Activated naive CD4-positive, alpha-beta T cell (primary cell): ENCODE measurements around the gene ACAN.
"Not testable (repeated sequence)": the region's sequence is repeated elsewhere in the genome, so short reads cannot be mapped to it uniquely, and the experiment has no call there.

Experiments used
- DNase-seq, 4 experiments: peaks; one replicate each; lab custom pipeline; 2025; lab: John Stamatoyannopoulos, UW

The ACAN gene

DNA sequence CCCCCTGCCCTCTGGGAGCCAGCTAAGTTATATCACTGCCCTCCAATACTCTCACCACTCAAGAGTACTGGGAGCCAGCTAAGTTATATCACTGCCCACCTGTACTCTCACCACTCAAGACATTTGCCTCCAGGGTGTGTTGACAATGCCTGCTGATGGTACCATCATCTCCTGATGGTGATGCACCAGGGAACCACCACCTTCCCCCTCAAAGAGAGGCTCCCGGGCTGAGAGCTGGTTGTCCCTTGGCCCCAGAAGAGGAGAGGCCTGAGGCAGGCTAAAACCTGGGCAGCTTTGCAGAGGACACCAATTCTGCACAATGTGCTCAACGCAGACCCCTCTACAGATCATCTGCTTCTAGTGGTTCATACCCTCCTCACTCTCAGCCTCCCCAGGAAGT is 99.6 kb downstream of the ACAN start:
- DNase-seq: no peak

DNA sequence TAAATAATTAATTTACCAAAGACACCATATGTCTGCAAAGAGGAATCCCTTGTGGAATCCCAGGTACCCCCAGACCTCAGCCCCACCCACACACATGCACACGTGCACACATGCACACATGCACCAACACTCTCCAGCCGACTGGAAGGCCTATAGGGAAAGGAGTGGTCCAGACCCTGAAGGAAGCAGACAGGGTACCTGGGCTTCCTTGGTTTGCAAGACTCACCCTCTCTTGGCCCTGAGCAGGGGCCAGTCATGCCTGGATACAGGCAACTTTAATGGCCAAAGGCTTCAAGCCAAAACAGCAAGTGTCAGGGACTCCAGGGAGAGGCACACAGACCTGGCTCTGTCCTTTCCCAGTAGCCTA is 101.0 kb downstream of the ACAN start:
- no peak for DNase-seq

DNA sequence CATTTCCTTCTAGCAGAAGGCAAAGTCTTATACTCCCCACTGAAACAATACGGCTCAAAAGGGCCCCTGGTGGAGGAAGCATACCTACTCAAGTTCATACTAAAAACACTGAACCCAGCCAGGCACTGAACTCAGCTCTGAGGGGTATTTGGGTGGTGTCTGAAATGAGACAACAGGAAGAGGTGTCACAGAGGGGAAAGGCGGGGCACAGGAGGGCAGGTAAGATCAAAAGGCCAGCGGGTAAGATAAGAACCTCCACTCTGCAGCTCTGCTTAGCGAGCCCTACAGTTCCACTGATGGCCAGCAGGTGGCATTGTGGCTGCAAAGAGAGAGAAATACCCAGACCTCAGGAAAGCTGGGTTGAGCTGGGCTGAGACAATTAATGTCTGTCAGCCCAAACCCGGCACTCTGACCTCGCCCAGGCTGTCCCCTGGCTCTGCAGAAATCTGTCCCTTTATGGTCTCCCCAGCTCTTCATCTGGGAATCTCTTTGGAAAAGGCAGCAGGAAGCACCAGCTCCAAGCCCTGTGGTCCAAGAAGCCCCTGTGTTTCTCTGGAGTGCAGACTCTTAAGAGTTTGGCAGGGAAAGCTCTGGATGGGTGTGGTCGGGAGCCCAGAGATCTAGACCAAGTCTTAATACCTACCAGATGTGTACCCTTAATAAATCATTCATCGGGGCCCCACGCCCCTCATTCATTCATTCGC is 101.5 kb downstream of the ACAN start:
- peak; percentile 71 to 92 (median 88) for DNase-seq

GRCh38 chr15:88905576-88905975 is 102.3 kb downstream of the ACAN start:
- no peak for DNase-seq

GRCh38 chr15:88906130-88906529 is 102.9 kb downstream of the ACAN start:
- no peak for DNase-seq

- no peak for DNase-seq
Observed at GRCh38 chr15:88906551-88906950, 103.3 kb downstream of the ACAN start.

- no peak for DNase-seq
Observed at GRCh38 chr15:88907111-88907510, 103.9 kb downstream of the ACAN start.

DNA sequence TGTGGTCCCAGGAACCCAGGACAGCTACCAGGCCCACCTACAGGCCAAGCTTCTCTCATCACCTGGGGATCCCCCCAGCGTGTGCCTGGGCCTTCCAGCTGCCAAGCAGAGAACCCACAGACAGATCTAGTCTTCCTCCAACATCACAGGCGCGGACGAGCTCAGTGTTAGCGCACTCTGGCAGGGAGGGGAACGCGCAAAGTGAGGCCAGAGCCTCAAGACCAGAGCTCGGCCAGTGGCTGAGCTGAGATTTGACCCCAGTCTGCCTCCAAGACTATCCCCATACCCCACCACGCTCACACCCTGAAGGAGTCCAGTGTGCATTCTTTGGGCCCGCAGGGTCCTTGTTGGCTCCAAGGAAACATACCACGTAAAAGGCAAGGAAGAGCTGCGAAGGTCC is 104.9 kb downstream of the ACAN start:
- DNase-seq: no peak

- no peak for DNase-seq
Observed at GRCh38 chr15:88908697-88909621, 105.7 kb downstream of the ACAN start.

GRCh38 chr15:88909956-88910831 is 107.0 kb downstream of the ACAN start:
- no peak for DNase-seq

DNA sequence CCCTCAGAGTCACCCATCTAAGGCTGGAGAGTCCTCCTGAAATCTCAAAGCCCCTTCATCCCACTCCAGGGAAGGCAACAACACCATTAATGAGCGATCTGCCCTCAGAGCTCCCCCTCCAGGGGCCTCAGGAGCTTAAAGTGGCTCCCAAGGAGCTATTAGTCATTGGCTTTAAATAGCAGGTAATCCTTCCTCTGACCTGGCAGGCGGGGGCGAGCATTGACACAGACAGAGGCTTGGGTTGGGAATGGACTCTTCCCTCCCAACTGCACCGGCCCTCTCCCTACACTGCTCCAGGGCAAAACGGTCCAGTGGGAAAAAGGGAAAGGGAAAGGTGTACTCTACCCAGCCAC is 108.5 kb downstream of the ACAN start:
- DNase-seq: no peak

DNA sequence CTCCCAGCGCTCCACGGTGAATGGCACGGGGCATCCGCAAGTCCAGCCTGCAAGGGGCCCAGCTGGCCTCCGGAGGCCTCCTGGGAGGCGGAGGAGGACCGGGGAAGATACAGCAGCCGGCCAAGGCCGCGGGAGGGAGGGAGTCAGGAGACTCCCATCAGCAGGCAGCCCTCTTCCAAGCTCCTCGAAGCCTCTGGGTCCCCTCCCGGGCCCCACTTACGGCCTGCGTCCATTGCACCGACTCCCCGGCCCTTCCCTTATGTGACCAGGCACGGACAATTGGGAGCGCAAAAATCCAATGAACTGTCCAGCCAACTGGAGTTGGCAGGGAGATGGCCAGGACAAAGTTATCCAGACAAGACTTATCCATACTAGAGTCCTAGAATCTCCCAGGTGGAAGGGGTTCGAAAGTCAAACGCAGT is 109.3 kb downstream of the ACAN start:
- no peak for DNase-seq

DNA sequence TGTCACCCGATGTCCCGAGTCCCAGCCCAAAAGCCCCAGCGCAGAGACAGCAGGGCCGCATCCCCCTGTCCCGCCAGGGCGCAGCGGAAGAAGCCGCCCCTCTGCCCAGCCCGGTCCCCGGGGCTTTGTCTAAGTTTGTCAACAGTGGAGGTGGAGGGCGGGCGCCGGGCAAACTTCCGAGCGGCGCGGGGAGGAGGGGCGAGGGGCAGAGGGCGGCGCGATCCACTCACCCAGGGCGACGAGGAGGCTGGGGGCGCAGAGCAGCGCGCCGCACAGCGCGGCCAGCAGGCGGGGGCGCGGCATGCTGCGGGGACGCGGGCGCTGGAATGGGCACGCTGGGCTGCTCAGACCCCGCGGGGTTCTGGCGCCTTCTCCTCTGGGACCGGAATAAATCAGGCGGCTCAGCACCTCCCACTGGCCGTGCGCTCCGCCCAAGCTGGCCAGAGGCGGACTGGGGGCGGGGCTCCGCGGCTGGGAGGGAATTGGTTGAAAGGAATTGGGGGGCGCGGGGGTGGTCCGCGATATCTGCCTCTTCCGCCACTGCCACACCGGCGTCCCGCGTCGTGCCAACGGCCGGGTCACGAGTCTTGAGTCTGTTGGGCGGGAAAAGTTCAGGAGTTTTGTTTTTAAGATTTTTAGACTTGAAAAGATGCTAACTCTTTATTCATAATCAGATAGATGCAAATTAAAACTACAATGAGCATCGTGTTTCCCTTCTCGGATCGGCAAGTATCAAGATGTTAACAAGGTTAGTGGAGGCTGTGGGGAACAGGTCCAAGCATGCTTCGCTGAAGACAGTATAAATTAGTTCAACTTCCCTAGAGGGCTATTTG is 110.0 kb downstream of the ACAN start, which contains the start of gene MFGE8:
Gene MFGE8, minus strand, starts transcription at position 363 of the 833 bp plus-strand sequence. Its CDS starts 60 bp downstream, at position 303.
- DNase-seq: peak; percentile 24 to 72 (median 38)

DNA sequence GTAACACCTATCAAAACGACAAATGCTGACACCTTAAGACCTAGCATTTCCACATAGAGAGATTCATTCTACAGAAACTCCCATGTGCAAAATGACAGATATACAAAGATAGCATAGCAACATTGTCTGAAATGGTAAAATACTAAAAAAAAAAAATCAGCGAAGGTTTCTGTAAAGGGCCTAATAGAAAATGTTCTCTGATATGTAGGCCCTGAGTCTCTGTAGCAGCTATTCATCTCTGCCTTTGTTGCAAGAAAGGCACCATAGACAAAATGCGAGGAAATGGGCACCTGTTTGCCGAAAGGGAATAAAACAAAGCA is 110.6 kb downstream of the ACAN start:
- no peak for DNase-seq

DNA sequence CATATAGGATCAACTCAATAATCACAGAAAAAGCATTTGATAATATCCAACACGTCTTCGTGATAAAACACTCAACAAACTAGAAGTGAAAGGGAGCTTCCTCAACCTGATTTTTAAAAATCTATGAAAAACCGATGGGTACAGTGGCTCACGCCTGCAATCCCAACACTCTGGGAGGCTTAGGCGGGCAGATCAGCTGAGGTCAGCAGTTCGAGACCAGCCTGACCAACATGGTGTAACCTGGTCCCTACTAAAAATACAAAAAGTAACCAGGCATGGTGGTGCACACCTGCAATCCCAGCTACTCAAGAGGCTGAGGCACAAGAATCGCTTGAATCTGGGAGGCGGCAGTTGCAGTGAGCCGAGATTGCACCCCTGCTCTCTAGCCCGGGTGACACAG is 112.1 kb downstream of the ACAN start:
- DNase-seq: no peak

DNA sequence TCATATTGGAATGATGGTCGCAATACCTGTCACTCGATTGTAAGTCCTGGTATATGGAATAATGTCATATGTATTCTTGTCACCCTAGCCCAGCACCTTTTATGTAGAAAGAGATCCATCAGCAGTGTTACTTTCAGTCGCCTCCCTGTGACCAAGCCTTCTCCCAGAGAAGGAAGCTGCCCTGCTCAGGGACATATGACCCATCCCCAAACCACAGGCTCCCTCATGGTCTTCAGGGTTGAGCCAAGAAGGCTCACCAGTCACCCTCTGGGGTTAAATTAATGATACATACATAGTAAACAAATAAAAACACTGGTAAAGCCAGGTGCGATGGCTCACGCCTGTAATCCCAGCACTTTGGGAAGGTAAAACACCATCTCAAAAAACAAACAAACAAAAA is 114.5 kb downstream of the ACAN start:
- DNase-seq: no peak

DNA sequence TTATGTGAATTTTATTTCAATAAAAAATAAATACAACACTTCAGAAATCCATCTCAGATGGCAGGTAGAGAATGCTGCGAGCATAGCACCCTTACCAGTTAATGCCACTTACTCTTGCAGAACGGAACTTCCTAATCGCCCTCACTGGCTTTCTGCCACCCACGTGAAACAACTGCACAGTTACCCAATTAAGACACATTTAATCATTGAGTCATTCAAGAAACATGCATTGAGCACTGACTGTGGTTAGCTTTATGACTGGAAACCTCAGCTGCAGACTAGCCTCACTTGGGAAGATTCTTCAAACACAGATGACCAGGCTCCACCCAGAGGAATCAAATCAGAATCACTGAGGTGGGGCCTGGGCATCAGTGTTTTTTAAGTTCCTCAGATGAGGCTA is 115.5 kb downstream of the ACAN start:
- DNase-seq: no peak

- DNase-seq: no peak
Observed at GRCh38 chr15:88920186-88920891, 117.1 kb downstream of the ACAN start.

GRCh38 chr15:88920892-88921435 is 117.7 kb downstream of the ACAN start:
- DNase-seq: not testable (repeated sequence)
